Astrocyte of the hippocampus (primary cell): ENCODE results near the gene PCID2.

Experiments
- DNase-seq: peaks from one replicate; pipeline ENCODE4 v3.0.0; 2011; ENCODE audit warnings: low read depth, low spot score

Gene PCID2

DNA sequence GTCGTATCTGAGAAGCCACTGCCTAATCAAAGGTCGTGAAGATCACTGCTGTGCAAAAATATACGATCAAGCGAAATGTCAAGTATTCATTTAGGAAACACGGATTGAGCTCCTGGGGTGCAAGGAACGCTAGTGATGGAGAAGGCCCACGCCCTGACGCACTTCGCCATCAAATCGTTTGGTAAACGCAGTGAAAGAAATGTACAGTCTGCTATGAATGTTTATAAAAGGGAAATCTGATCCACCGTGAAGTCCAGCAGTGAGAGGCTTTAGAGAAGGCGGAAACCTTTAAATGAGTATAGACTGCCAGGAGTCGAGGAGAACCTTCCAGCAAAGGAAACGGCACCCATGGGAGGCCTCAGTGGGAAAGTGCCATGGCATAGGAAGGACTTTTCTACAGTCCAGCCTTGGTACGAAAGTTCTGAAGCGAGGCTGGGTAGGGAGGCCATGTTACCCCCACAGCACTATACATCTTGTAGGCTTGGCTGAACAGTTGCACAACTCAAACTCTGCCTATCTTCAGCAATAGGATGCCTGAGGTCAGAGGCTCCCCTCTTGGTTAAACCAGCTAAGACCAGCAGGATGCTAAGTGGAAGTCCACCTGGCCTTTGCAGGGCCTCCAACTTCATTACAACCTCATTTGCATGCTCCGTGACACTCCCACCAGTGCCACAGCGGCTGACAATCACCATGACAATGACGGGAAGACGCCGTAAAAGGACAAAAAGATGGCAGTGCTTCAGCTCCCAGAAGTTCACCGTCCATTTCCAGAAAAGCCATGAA lies 20.4 kb downstream of the PCID2 start:
- no peak for DNase-seq

GRCh38 chr13:113187263-113187669 lies 21.2 kb downstream of the PCID2 start:
- peak; percentile 98 for DNase-seq

DNA sequence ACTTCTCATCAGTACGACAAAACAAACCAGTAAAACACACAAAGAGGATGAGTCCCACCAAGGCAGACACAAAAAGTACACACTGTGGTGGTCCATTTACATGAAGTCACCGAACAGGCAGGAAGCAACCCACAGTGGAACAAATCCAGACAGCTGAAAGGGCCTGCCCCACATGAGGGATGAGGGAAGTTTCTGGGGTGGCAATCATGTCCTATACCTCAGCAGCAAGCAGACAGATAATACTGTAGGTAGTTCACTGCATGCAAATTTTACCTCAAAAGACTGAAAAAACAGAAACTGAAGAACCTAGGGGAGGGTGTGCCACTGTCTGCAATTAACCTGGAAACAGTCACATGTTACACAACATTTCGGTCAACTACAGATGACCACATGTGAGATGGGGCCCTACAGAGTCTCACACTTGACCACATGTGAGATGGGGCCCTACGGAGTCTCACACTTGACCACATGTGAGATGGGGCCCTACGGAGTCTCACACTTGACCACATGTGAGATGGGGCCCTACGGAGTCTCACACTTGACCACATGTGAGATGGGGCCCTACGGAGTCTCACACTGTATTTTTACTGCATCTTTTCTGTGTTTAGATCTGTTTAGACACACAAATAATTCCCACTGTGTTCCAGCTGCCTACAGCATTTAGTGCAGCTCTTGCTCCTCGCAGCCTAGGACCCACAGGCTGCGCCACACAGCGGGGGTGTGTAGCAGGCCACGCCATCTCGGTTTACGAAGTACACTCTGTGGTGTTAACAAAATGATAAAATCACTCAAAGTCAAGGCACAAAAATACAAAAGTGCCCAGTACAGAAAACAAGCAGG lies 22.2 kb downstream of the PCID2 start:
- no peak for DNase-seq

DNA sequence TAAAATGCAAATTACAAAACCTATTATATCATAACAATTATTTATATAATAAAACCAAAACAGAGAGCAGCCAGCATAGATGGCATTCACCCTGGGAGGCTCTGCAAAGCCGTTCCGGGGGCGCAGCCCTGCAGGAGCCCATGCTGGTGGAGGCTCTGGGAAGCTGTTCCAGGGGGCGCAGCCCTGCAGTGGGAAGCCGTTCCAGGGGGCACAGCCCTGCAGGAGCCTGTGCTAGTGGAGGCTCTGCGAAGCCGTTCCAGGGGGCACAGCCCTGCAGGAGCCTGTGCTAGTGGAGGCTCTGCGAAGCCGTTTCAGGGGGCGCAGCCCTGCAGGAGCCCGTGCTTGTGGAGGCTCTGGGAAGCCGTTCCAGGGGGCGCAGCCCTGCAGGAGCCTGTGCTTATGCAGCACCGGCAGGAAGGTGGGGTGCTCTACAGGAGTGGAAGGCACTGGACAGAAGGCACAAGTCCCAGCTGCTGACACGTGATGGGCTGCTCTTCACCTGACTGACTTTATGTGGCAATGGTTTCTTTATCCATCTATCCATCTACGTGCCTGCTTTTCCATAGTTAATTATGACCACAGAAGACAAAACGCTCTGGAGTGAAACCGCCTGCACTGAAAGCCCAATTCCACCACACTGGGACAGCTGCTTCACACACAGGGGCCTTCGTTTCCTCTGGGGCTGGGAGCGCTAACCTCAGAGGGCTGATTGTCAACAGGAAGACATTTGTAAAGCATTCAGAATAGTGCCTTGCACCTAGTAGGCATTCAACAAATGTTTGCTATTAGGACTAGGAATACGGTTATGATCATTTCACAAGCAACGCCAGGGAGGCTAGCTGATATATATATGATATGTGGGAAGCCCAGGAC lies 23.7 kb downstream of the PCID2 start:
- DNase-seq: no peak

DNA sequence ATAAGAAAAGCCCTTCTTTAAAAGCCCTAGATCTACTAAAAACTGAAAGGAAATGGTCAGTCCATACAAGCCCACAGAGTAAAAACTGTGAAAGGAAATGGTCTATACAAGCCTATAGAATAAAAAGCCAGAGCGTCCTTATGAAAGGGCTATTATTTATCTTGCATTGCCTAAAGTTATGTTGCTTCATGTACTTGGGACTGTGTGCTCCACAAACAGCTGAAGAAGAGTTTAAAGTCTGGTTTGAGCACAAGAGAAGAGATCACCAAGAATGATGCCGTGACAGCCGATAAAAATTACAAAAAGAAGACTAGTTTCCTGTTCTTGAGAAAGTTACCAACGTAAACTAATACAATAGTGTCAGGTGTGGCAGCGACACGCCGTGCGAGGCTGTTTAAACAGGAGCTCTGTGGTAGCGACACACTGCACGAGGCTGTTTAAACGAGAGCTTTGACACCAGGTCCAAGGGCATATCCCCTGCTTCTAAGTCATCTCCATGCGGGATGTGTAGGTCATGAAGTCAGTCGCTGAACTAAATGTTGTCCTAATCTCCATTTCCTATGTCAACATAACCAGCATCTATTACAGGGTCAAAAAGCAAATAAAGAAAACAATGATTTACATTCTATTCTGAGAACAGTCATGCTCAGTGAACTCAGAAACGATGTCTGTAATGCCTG lies 24.9 kb downstream of the PCID2 start:
- no peak for DNase-seq

DNA sequence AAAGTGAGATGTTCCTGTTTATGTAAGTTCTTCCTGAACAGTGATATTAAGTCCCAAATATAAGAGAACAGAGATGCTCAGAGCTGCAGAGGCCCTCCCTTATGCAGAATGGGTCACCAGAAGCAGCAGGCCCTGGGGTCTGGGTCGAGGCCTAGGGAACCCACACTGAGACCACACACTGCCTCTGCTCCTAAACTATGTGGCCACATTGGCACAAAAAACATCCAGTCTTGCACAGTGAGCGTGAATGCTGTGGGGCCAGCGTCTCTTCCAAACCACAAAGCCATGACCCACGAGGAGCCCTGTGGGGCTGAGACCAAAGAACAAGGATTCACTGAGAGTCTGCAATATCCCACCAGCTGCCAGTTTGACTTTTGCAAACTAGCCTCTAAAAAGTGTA lies 26.4 kb downstream of the PCID2 start:
- peak; percentile 69 for DNase-seq

DNA sequence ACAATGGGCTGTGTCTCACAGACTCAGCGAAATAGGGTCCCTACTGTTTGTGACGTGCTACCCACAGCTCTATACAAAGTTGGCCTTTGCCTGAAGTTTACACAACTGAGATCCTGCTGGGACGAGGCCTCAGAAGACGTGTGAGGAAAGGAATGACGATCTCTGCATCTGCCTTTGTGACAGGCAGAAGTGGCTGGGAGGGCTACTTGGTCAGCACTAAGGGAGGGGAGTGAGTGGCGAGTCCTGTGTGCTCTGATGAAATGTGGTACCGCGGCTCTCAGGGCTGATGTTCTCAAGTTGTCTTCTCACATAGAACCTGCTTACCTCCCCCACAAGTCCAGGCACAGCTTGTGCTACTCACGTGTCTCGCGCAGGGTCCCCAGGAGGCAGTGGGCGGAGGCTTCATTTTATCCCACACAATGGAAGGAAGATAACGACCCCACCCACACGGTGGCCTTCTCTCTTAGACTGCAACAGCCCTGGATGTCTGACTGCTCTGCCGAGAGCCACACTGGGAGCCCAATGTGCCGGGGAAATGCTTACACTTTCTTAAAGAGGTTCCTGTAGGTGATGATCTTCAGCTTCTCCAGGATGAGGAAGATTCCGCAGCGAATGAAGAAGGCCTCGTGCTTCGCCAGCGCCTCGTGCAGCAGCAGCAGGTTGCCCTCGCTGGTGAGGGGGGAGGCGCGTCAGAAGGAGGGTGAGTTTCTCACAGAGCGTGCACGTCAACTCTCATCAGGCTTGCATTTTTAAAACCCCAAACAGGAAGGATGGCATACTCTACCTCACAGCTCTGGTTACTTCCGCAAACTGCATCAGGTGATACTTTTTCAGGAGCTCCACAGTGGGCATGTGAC lies 28.9 kb downstream of the PCID2 start:
- DNase-seq: peak; percentile 39

DNA sequence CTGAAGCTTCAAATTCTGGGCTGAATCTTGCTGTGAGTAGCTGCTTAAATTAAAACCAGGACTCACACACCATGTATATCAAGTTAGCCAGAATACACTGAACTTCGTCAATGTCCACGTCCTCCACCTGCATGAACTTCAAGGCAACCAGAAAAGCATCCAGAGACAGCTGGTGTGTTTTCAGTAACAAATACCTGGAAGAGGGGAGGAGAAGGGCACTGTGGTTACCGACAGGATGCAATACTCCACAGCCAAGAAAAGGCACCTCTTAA lies 29.6 kb downstream of the PCID2 start:
- no peak for DNase-seq

- peak; percentile 92 for DNase-seq
Measured at GRCh38 chr13:113178070-113178895, 30.2 kb downstream of the PCID2 start.

DNA sequence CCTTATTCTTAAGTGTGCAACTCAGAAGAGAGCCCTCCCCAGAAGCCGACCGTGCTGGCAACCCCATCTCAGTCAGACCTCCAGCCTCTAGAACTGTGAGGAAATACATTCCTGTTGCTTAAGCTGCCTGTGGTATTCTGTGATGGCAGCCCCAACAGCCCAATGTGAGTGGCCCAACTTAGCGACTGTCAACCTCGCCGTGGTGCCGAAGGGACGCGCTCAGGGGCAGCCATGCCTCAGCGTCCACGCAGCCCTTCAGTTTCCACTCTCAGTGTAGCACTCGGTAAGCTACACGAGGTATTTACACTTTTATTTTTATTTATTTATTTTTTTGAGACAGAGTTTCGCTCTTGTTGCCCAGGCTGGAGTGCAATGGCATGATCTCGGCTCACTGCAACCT lies 31.6 kb downstream of the PCID2 start:
- no peak for DNase-seq

DNA sequence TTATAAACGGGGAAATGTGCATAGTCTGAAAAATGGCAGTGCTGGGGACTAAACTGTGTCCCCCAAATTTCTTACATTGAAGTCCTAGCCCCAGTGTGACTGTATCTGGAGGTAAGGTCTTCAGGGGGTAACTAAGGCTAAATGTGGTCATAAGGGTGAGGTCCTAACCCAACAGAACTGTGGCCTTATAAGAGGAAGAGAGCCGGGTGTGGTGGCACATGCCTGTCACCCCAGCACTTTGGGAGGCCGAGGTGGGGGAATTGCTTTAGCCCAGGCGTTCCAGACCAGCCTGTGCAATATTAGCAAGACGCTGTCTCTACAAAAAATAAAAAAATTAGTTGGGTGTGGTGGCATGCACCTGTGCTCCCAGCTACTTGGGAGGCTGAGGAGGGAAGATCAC lies 32.2 kb downstream of the PCID2 start:
- no peak for DNase-seq

GRCh38 chr13:113172419-113172926 lies 36.0 kb downstream of the PCID2 start:
- no peak for DNase-seq

DNA sequence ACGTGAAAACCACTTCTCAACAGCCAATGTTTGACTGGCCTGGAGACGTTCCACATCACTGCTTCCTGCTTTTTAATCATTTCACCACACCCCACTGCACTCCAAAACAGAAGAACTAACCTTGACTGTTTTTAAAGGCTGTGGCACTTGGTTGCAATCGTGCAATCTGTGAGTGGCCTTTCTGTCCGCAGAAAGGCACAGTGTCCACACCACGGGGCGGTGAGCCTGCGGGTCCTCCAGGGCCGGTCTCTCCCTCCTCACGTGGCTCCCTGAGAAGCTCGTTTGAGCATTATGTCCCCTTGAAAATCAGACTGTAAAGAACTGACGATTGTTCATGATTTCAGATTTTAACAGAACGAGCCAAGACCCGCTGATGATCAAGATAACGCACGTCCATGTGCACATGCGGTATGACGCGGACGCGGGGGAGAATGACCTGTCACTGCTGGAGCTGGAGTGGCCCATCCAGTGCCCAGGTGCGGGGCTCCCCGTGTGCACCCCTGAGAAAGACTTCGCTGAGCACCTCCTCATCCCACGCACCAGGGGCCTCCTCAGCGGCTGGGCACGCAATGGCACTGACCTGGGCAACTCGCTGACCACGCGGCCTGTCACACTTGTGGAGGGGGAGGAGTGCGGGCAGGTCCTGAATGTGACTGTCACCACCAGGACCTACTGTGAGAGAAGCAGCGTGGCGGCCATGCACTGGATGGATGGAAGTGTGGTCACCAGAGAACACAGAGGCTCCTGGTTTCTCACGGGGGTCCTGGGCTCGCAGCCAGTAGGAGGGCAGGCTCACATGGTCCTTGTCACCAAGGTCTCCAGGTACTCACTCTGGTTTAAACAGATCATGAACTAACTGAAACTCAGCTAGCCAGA lies 37.0 kb downstream of the PCID2 start:
- DNase-seq: no peak

DNA sequence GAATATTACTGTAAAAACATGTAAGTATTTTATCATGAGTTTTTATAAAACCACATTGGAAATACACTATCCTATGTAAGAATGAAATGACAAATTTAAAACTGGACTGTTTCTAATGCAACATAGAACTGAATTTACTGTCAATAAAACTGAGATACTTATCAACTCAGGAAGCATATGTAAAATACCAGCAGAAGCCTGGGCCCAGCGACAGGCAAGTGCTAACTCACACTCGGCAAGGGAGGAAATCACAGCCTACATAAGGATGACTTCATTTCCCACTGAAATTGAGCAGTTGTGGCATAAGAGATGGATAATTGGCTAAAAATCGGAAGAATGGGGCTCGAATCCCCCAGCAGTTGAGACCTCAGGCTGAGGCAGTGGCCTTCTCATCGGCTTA lies 38.0 kb downstream of the PCID2 start:
- DNase-seq: no peak

DNA sequence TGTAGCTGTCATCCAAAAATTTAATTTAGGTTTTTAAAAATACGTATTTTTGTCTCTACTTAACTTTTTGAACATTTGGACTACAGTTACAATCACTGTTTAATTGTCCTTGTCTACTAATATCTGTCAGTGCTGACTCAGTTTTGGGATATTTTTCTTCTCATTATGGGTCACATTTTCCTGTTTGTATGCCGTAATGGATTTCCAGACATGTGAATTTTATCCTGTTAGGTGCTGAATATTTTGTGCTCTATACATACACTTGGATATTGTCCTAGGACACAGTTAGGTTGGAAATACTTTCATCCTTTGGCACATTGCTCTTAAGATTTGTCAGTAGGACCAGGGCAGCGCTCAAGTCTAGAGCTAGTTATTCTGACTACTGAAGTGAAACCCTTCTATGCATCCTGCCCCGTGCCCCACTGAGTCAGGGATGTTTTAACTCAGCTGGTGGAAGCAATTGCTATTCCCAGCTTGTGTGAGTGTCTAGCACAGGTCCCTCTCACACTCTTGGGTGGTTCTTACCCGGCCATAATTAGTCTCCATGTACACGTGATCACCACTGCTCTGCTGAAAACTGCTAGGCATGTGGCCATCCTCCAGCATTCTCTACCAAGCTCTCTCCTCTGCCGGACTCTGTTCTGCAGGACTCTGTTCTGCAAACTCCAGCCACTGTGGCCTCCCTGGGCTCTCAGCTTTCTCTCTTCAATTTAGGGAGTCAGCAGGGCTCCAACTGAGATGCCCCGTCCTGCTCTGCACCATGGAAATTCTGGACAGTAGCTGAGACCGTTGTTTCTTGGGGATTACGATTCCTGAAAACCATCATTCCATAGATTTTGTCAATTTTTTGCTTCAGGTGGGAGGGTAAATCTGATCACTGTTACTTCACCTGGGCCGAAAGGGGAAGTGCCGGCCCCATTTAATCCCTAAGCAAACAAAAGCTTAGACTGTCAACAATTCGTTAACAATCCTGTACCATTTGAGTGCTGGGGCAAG lies 38.9 kb downstream of the PCID2 start:
- DNase-seq: no peak

- DNase-seq: no peak
Measured at GRCh38 chr13:113168211-113168610, 40.3 kb downstream of the PCID2 start.

GRCh38 chr13:113167575-113167974 lies 40.9 kb downstream of the PCID2 start:
- no peak for DNase-seq
